ENCODE data around the gene PRR19.

GRCh38 chr19:42292963-42293362 is 9.0 kb upstream of the PRR19 start:
- TF ChIP-seq REST (IDR thresholded peaks at IDR 0.05; ENCODE audit: insufficient read depth in 1 of 2, low read depth in 2 of 2, low read length in 2 of 2) (no peak), POLR2AphosphoS5 (IDR thresholded peaks at IDR 0.05; ENCODE audit: low read depth, low read length) (no peak)
